A549 (cell line): Measurements from ENCODE around the gene TMEM54. TPM values are rescaled to one million over a fixed set of nuclear protein-coding genes. Genes with fewer than 3 reads are reported as not detected.

Experiments used
- ATAC-seq, 2 experiments: fragments of 200-7000 bp in 1 of 2; fragments of >200 bp in 1 of 2; cut with Nextera tagmentation in 1 of 2; cut with Tn5 transposase in 1 of 2; 3 replicates each; pipeline versions ENCODE4 v1.8.0 to v1.9.1; 2018 to 2020; ENCODE audit warnings: mild to moderate bottlenecking in 1 of 2, moderate library complexity in 1 of 2
- CTCF ChIA-PET: fragments of 300-600 bp; sonication (Branson Sonifier 250); formaldehyde crosslinking; extraction: SDS; loops from one replicate; lab custom pipeline; 2021; ENCODE audit warnings: antibody characterized with exemption, inconsistent platforms; lab: Yijun Ruan, JAX
- POLR2A ChIA-PET: fragments of 350-600 bp; formaldehyde crosslinking; extraction: SDS; loops from one replicate; lab custom pipeline; 2021; ENCODE audit warnings: antibody characterized with exemption, inconsistent platforms; lab: Yijun Ruan, JAX
- DNase-seq, 2 experiments: peaks; one replicate each; pipeline versions ENCODE4 v3.0.0 to v3.0.0-alpha.2; 2011 to 2016; ENCODE audit warnings: low read depth in 1 of 2, low spot score in 1 of 2
- FAIRE-seq: peaks from 2 replicates; lab custom pipeline; 2011; peaks lifted over from hg19 to GRCh38; lab: Jason Lieb, UNC
- H3K27ac ChIP-seq, 2 experiments: fragments of >200 bp; sonication (Bioruptor Twin); formaldehyde crosslinking; 3 replicates each; pipeline ENCODE4 v1.5.1; 2016 to 2017
- H3K4me1 ChIP-seq: fragments of >200 bp; sonication (Bioruptor Twin); formaldehyde crosslinking; 3 replicates; pipeline ENCODE4 v1.6.1; 2016
- H3K4me2 ChIP-seq: fragments of >200 bp; sonication (Bioruptor Twin); formaldehyde crosslinking; 3 replicates; pipeline ENCODE4 v1.6.1; 2016
- H3K4me3 ChIP-seq: fragments of >200 bp; sonication (Bioruptor Twin); formaldehyde crosslinking; 3 replicates; pipeline ENCODE4 v1.5.1; 2016
- H3K9me3 ChIP-seq: fragments of >200 bp; sonication (Bioruptor Twin); formaldehyde crosslinking; 3 replicates; pipeline ENCODE4 v1.6.1; 2016
- BHLHE40 ChIP-seq: IDR thresholded peaks from 2 replicates; pipeline ENCODE4 v1.6.1; 2012; ENCODE audit warnings: low read depth, low read length, inconsistent platforms
- CBX2 ChIP-seq: fragments of 200-600 bp; sonication (generic); IDR thresholded peaks from 2 replicates; pipeline ENCODE4 v1.6.1; 2016; ENCODE audit warnings: low read depth, mild to moderate bottlenecking, borderline replicate concordance
- CBX8 ChIP-seq: fragments of 200-600 bp; sonication (generic); IDR thresholded peaks from 2 replicates; pipeline ENCODE4 v1.6.1; 2016
- CEBPB ChIP-seq, 2 experiments: fragments of >200 bp in 1 of 2; sonication (Bioruptor Twin) in 1 of 2; formaldehyde crosslinking in 1 of 2; IDR thresholded peaks; 2 replicates each; pipeline ENCODE4 v1.6.1; 2012 to 2016
- CHD2 ChIP-seq: fragments of 150-350 bp; IDR thresholded peaks from 2 replicates; pipeline ENCODE4 v1.6.1; 2014; ENCODE audit warnings: low read length; ENCODE audit not compliant: partially characterized antibody
- CTCF ChIP-seq: fragments of >200 bp; sonication (Bioruptor Twin); formaldehyde crosslinking; IDR thresholded peaks from 3 replicates; pipeline ENCODE4 v1.5.1; 2016
- E2F6 ChIP-seq: IDR thresholded peaks from 2 replicates; pipeline ENCODE4 v1.6.1; 2012; ENCODE audit warnings: low read depth, borderline replicate concordance
- EHF ChIP-seq: fragments of 250-450 bp; sonication (Bioruptor Pico); IDR thresholded peaks from 2 replicates; pipeline ENCODE4 v1.5.0; 2020; ENCODE audit warnings: mild to moderate bottlenecking
- EHMT2 ChIP-seq: fragments of 200-600 bp; sonication (generic); IDR thresholded peaks from 2 replicates; pipeline ENCODE4 v1.6.1; 2016; ENCODE audit warnings: antibody characterized with exemption, low read depth, mild to moderate bottlenecking, moderate library complexity
- ELK1 ChIP-seq: fragments of 150-350 bp; IDR thresholded peaks from 2 replicates; pipeline ENCODE4 v1.6.1; 2014; ENCODE audit warnings: low read depth, mild to moderate bottlenecking, low read length
- EP300 ChIP-seq, 2 experiments: fragments of >200 bp; sonication (Bioruptor Twin); formaldehyde crosslinking; IDR thresholded peaks; 2 replicates in 1 of 2; 3 replicates in 1 of 2; pipeline ENCODE4 v1.6.1; 2016 to 2017
- ESRRA ChIP-seq: fragments of 150-350 bp; IDR thresholded peaks from 2 replicates; pipeline ENCODE4 v1.6.1; 2014; ENCODE audit warnings: mild to moderate bottlenecking, low read length, borderline replicate concordance
- GATA3 ChIP-seq: IDR thresholded peaks from 2 replicates; pipeline ENCODE4 v1.6.1; 2012; ENCODE audit warnings: borderline replicate concordance
- HDAC2 ChIP-seq: fragments of 200-600 bp; sonication (generic); IDR thresholded peaks from 2 replicates; pipeline ENCODE4 v1.6.1; 2016
- HOXA7 ChIP-seq: fragments of 250-450 bp; sonication (Bioruptor Pico); IDR thresholded peaks from 2 replicates; pipeline ENCODE4 v1.5.0; 2020; ENCODE audit warnings: mild to moderate bottlenecking, moderate library complexity
- HOXB5 ChIP-seq: fragments of 250-450 bp; sonication (Bioruptor Pico); IDR thresholded peaks from 2 replicates; pipeline ENCODE4 v1.5.0; 2020; ENCODE audit warnings: mild to moderate bottlenecking, moderate library complexity
- KDM1A ChIP-seq: fragments of 200-600 bp; sonication (generic); IDR thresholded peaks from 2 replicates; pipeline ENCODE4 v1.6.1; 2016; ENCODE audit warnings: low read depth, mild to moderate bottlenecking
- KDM5A ChIP-seq: fragments of 200-600 bp; sonication (generic); IDR thresholded peaks from 2 replicates; pipeline ENCODE4 v1.6.1; 2016; ENCODE audit warnings: antibody characterized with exemption, mild to moderate bottlenecking
- MAX ChIP-seq: IDR thresholded peaks from 2 replicates; pipeline ENCODE4 v1.6.1; 2012
- MYC ChIP-seq: IDR thresholded peaks from 2 replicates; pipeline ENCODE4 v1.6.1; 2012; ENCODE audit warnings: mild to moderate bottlenecking, inconsistent platforms, low read length, improper control_type of control experiment, borderline replicate concordance
- NFE2L2 ChIP-seq: fragments of 150-350 bp; conservative IDR thresholded peaks from 2 replicates; pipeline ENCODE4 v1.6.1; 2014; ENCODE audit warnings: low read length
- NPAS2 ChIP-seq: fragments of 250-450 bp; sonication (Bioruptor Pico); IDR thresholded peaks from 2 replicates; pipeline ENCODE4 v1.8.0; 2022; ENCODE audit warnings: mild to moderate bottlenecking, moderate library complexity, borderline replicate concordance
- NR3C1 ChIP-seq: fragments of >200 bp; sonication (Bioruptor Twin); formaldehyde crosslinking; IDR thresholded peaks from 3 replicates; pipeline ENCODE4 v1.6.1; 2017
- POLR2A ChIP-seq: IDR thresholded peaks from 2 replicates; pipeline ENCODE4 v1.6.1; 2012; ENCODE audit warnings: mild to moderate bottlenecking, low read length
- POLR2AphosphoS2 ChIP-seq: conservative IDR thresholded peaks from 2 replicates; pipeline ENCODE4 v1.6.1; 2012; ENCODE audit warnings: low read length, improper control_type of control experiment, inconsistent platforms
- RAD21 ChIP-seq, 2 experiments: fragments of >200 bp in 1 of 2; sonication (Bioruptor Twin) in 1 of 2; formaldehyde crosslinking in 1 of 2; IDR thresholded peaks in 1 of 2; conservative IDR thresholded peaks in 1 of 2; 2 replicates in 1 of 2; 3 replicates in 1 of 2; pipeline ENCODE4 v1.6.1; 2012 to 2018; ENCODE audit warnings: inconsistent platforms in 1 of 2
- RARB ChIP-seq: fragments of 250-450 bp; sonication (Bioruptor Pico); IDR thresholded peaks from 2 replicates; pipeline ENCODE4 v1.8.0; 2021; ENCODE audit warnings: mild to moderate bottlenecking, moderate library complexity
- RFX5 ChIP-seq: fragments of 450-650 bp; IDR thresholded peaks from 2 replicates; pipeline ENCODE4 v1.7.1; 2014; ENCODE audit warnings: antibody characterized with exemption, mild to moderate bottlenecking, moderate library complexity
- SMC3 ChIP-seq: fragments of >200 bp; sonication (Bioruptor Twin); formaldehyde crosslinking; IDR thresholded peaks from 3 replicates; pipeline ENCODE4 v1.6.1; 2018; ENCODE audit warnings: inconsistent platforms
- TFCP2L1 ChIP-seq: fragments of 250-450 bp; sonication (Bioruptor Pico); IDR thresholded peaks from 2 replicates; pipeline ENCODE4 v1.5.0; 2021; ENCODE audit warnings: mild to moderate bottlenecking
- ZFP36 ChIP-seq: fragments of 450-650 bp; IDR thresholded peaks from 2 replicates; pipeline ENCODE4 v1.6.1; 2014; ENCODE audit warnings: borderline replicate concordance; ENCODE audit not compliant: partially characterized antibody
- ZNF302 ChIP-seq: fragments of 250-450 bp; sonication (Bioruptor Pico); IDR thresholded peaks from 2 replicates; pipeline ENCODE4 v1.9.0; 2021; ENCODE audit warnings: inconsistent platforms, mild to moderate bottlenecking, moderate library complexity
- WGBS: methylation state at CpG from one replicate; pipeline ENCODE4 v1.1.6; 2017; ENCODE audit errors: missing lambda C conversion rate; 5-methylcytosine and 5-hydroxymethylcytosine counted together
- polyA plus RNA-seq, 4 experiments: library from polyadenylated mRNA; depleted of rRNA in 3 of 4; stranded (reverse); fragments of >200 nt; fragmentation: RNase III in 1 of 4; extraction: RNeasy Plus Mini Kit Qiagen cat#74134 plus additional on column Dnase treatment in 1 of 4; gene quantifications; 2 replicates in 3 of 4; 3 replicates in 1 of 4; pipeline ENCODE4 v1.2.3, GENCODE V29; 2011 to 2017

Gene TMEM54
- polyA plus RNA-seq, 2 of the 4 experiments (the other 2 are of a cell fraction) = 22.1 to 29.7 TPM

GRCh38 chr1:32933742-32934322 lies 32.6 kb upstream of the TMEM54 start:
- peaks cover 37% of the 10 kb centered on the region for H3K4me1 ChIP-seq
- WGBS = 8% methylated on average over 3 of the region's 3 CpGs
- CTCF ChIA-PET = interaction anchor here (0.6 to 7.3 kb wide), 35 partner anchors 9 to 416 kb away, joined by 3 to 97 read pairs (median 4); partner anchors contain the start of gene AZIN2
- peak overlapping the region; percentile 71 for H3K4me2 ChIP-seq
- H3K4me3 ChIP-seq = no peak overlapping the region
- peak; percentile 71 to 77 for ATAC-seq
- TF ChIP-seq MAX (peak; percentile 45), RFX5 (no peak), CEBPB (IDR thresholded peaks at IDR 0.05) (no peak), CTCF (peak; percentile 13; the same call in 1 of the 3 replicates), CHD2 (no peak), POLR2A (no peak), TFCP2L1 (no peak), ESRRA (no peak), GATA3 (peak; percentile 87), SMC3 (no peak; the same call in 2 of the 3 replicates), EHF (CRISPR knock-in tag) (no peak), HOXB5 (CRISPR knock-in tag) (no peak), EP300 (IDR thresholded peaks at IDR 0.05) (no peak), NR3C1 (no peak), CBX2 (no peak), CBX8 (no peak), NFE2L2 (no peak), MYC (no peak), E2F6 (0 out of 2 replicates have a peak, but pooled peaks have one; percentile 36), BHLHE40 (no peak), ZFP36 (no peak)
- no peaks in the 10 kb centered on the region for H3K9me3 ChIP-seq
- POLR2A ChIA-PET = interaction anchor here (0.9 to 3.0 kb wide), 3 partner anchors 31 to 73 kb away, joined by 3 to 17 read pairs (median 4); partner anchors contain the start of gene RNF19B
- peak overlapping the region; percentile 77 to 86 for H3K27ac ChIP-seq
- peak; percentile 38 to 84 for DNase-seq
- FAIRE-seq = no peak

GRCh38 chr1:32931760-32932159 lies 30.6 kb upstream of the TMEM54 start:
- TF ChIP-seq KDM5A (no peak), CHD2 (no peak), KDM1A (no peak), EHMT2 (no peak), HOXA7 (CRISPR knock-in tag) (no peak), POLR2AphosphoS2 (no peak), RAD21 (conservative IDR thresholded peaks at IDR 0.05 in 1 of 2, IDR thresholded peaks at IDR 0.05 in 1 of 2) (no peak), NPAS2 (no peak), RARB (CRISPR knock-in tag) (no peak), ZNF302 (CRISPR knock-in tag) (no peak), E2F6 (no peak), CTCF (no peak), SMC3 (no peak), ESRRA (no peak), ELK1 (no peak), HDAC2 (no peak)
- 88% methylated on average over 1 of the region's 1 CpG for WGBS
- Histone ChIP-seq H3K4me3 (no peak overlapping the region), H3K4me2 (no peak overlapping the region), H3K9me3 (no peaks in the 10 kb centered on the region), H3K27ac (no peak overlapping the region), H3K4me1 (peaks cover 24% of the 10 kb centered on the region)
- ATAC-seq (no peak), FAIRE-seq (no peak), DNase-seq (no peak)
- ChIA-PET CTCF (interaction anchor here (0.8 to 7.3 kb wide), 10 partner anchors 11 to 157 kb away, joined by 3 to 97 read pairs (median 6); no protein-coding TSS in a partner anchor), POLR2A (interaction anchor here (3.0 kb wide), 1 partner anchor 33 kb away, joined by 17 read pairs; the partner anchor contains the start of gene RNF19B)
